ENCODE data around the gene WNK4.

WNK4 gene

DNA sequence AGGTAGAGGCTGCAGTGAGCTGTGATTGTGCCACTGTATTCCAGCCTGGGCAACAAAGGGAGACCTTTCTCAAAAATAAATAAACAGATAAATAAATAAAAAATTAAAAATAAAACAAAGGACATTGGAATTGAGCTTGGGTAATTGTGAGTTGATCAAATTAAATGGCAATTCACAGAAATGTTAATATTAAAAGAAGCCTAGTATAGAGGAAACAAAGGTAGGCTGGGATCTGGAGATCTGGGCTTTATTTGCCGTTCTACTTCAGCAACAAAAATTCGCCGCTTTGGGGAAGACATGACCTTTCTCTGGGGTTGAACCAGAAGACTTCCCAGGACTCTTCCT is 7.5 kb upstream of the WNK4 start:
- DNase-seq (ENCODE audit: low read depth), result no peak

DNA sequence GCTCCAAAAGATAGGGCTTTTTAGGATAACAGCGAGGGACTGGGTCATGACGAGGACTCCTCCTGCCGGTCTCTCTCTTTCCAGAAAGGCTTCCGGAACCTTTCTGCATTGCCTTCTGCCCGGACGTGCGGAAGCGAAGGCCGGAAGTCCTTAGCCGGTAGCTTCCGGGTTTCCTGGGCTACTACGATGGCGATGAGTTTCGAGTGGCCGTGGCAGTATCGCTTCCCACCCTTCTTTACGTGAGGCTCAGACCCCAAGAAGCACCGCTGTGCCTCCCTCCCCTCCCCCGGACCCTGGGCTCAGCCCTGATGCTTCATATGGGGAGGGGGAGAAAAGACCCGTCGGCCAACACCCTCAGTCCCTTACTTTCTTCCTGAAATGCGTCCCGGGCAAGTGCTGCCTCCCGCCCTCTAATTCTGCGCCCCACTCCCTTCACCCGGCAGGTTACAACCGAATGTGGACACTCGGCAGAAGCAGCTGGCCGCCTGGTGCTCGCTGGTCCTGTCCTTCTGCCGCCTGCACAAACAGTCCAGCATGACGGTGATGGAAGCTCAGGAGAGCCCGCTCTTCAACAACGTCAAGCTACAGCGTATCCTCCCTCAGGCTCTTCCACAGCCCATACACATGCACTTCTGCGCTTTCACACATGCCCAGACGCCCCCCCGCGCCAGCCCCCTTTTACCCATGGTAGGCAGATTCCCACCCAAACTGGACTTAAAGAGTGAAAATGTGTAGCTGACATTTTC is 6.9 kb upstream of the WNK4 start, which contains the start of gene VPS25:
Gene VPS25 (plus strand): TSS at position 160 of the 746 bp plus-strand sequence. CDS start 27 bp downstream, at position 187.
- peak; percentile 84 for DNase-seq (ENCODE audit: low read depth)

DNA sequence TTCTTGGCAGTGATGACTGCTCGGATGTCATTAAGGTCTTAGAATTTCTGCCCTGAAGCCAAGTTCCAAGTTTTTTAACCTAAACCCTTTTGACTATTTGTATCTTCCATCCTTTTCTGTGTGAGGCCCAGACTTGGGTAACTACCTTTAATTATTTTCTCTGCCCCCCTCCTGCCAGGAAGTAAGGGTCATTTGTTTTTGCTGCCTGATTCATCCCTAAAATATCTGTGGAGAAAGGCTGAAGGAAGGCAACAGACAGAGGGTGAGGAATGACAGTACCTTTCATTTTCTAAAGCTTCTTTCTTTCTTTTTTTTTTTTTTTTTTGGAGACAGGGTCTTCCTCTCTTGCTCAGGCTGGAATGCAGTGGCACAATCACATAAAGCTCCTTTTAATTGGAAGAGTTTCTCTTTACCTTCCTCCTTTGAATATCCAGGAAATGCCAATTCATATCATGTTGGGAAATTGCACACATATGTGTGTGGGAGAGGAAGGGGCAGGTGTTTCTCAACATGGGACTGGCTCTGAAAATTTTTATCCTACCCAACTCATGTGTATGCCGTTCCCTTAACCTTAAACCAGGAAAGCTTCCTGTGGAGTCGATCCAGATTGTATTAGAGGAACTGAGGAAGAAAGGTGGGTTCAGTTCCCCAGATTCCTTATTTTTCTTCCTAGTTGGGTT is 6.2 kb upstream of the WNK4 start:
- DNase-seq (ENCODE audit: low read depth), result peak; percentile 52

DNA sequence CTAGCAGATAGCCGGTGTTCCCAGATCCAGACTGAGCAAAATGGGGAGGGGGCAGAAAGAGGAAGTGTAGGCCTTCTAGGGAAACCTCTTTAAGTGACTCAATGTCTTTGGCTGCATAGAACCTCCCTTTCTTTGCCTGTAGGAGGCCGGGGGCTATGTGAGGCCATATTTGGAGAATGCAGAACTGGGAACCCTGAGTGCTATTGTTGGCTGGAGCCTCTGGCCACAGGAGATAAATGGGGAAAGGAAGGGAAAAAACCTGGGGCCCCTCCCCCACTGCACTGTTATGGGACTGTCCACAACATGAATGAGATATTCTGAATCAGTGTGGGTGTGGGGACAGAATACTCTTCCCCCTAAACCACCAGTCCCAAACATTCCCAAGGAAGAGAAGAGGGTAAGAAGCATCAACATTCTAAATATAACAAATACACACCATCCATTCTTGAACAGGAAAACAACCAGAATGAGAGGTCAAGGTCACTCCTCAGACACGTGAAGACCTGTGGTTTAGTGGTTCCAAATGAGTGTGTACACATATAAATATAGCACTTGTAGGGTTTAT is 4.8 kb upstream of the WNK4 start:
- DNase-seq (ENCODE audit: low read depth), result peak; percentile 33

DNA sequence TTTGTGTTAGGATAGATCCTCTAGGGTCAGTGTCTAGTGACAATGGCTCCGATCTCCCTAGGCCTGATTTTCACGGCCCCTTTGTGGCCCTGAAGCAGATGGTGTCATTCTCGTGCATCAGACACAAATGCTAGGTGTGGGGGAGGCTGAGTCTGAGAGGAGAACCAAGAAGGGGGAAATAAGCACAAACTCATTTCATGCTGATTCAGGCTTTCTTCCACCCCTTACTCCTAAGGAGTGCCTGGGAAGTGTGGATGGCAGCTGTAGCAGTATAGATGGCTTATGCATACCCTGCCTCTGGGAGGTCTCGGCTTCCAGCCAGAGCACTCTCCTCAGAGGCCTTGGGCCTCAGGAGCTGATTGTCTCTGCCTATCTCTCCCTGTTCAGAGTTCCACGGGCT is 1.8 kb upstream of the WNK4 start:
- DNase-seq (ENCODE audit: low read depth), result no peak

DNA sequence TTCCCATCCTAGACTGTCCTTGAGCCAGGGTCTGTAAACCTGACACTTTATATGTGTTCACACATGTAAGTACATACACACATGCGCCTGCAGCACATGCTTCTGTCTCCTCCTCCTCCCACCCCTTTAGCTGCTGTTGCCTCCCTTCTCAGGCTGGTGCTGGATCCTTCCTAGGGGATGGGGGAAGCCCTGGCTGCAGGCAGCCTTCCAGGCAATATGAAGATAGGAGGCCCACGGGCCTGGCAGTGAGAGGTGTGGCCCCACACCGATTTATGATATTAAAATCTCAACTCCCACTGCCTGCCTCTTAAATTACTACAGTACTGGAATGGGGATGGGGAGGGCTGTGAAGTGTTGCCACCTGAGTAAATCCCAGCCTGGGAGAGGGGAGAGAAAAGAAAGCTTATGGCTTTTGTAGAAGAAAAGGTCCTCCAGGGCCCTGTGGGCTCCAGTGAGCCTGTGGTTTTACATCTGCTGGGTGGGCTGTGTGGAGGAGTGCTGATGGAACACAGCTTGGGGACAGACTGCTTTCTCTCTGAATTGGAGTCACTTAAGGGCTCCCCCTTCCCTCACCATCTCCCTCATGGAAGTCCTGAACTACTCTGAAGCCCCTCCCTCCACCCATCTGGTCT is 990 bp upstream of the WNK4 start:
- no peak for DNase-seq (ENCODE audit: low read depth)

DNA sequence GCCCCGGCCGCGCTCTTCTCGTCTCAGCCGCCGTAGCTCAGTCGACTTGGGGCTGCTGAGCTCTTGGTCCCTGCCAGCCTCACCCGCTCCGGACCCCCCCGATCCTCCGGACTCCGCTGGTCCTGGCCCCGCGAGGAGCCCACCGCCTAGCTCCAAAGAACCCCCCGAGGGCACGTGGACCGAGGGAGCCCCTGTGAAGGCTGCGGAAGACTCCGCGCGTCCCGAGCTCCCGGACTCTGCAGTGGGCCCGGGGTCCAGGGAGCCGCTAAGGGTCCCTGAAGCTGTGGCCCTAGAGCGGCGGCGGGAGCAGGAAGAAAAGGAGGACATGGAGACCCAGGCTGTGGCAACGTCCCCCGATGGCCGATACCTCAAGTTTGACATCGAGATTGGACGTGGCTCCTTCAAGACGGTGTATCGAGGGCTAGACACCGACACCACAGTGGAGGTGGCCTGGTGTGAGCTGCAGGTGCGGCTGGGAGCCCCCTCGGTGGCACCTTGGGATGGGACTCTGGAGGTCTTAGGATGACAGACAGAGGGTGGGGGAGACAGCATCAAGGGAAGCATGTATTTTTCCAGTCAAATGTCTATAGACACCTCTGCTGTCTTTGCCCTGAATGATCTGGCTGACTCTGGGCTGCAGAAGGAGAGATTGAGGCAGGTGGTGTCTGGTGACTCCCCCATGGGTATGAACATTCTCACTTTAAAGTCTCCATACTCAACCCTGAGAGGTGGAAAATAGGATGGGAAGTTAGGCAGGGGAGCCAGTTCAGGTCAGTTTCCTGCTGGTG is 635 bp downstream of the WNK4 start:
- DNase-seq (ENCODE audit: low read depth), result no peak

DNA sequence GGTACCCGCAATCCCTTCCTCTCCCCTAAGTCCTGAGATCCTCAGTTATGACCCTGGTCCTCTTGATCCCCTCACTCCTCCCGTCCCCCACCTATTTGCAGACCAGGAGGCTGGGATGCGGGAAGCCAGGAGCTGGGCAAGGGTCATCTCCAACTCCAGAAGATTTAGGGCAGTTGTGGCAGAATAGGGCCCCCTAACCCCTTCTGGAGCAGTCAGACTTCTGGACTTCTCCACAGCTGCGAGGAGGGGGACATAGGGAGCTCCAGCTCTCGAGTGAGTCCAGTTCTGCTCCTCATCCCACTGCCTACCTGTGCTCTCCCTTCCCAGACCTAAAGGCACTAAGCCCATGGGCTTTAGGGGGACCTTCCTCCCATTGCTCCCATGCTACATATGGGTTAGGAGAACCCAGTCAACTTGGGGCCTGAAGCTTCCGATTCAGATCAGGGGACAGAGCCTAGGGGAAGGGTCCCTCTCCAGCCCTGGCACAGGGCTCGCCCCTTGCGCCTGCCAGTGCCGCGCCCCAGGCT is 1.3 kb downstream of the WNK4 start:
- no peak for DNase-seq (ENCODE audit: low read depth)

DNA sequence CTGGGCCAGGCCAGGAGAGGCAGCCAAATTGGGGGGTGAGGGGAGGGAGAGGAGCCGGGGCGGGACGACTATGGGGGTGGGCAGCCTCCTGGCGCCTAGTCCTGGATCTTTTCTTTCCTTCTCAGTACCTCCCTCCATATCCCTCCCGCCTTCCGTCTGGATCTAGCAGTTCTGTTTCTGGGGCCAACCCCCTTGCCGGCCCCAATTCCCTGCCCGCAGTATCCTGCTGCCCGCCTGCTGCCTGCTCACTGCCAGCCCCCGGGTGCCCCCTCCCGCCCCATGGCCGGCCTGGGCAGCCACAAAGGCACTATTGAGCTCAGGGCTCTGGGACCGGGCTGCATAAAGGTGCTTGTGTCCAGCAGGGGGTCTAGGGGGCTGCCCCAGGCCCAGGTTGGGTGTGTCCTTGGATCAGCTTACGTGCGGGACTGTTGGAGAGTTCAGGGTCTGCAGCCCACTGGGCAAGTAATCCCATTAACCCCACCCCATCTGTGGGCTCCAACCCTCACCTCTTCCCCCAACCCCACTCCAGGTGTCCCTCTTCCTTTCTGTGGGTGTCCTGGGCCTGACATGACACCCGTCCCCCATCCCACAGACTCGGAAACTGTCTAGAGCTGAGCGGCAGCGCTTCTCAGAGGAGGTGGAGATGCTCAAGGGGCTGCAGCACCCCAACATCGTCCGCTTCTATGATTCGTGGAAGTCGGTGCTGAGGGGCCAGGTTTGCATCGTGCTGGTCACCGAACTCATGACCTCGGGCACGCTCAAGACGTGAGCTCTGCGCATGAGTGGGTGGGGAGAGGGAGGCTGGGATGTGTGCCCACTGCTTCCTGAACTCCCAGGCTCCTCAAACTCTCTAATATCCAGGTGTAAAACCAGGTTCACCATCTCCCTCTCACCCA is 2.0 kb downstream of the WNK4 start:
- DNase-seq (ENCODE audit: low read depth), result no peak

DNA sequence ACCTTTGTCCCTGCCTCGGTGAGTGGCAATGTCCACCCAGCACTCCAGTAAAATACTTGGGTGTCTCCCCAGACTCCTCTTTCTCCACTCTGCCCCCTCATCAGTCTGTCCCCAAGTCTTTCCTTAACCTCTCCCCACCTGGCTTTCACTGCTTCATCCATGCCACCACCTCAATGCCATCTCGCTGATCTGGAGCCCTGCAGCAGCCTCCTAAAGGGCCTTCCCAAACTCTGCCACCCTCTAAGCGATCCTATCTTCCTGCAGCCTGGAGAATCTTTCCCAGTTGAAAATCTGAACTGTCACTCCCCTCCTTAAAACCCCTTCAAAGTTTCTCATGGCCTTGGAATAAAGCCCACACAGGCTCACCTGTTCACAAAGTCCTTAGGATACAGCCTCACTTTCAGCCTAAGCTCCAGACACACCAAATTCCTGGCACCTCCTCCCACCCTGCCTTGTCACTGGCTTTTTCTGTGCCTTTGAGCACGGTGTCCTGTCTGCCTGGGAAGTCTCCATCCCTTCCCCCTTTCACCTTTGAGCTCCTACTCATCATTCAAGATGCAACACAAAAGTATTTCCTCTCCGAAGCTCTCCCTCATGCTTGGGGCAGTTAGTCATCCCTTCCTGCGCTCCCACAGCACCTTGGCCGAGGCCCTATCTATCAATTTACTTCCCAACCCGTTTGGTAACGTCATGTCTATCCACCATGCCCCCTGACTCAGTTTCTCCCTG is 2.8 kb downstream of the WNK4 start:
- peak; percentile 84 for DNase-seq (ENCODE audit: low read depth)

DNA sequence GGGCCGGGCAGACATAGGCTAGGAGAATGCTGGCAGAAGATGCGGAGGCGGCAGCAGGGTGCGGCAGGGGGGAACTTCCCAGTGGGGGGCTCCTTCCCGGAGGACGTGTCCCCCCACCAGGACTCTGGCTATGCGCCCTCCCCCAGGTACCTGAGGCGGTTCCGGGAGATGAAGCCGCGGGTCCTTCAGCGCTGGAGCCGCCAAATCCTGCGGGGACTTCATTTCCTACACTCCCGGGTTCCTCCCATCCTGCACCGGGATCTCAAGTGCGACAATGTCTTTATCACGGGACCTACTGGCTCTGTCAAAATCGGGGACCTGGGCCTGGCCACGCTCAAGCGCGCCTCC is 3.4 kb downstream of the WNK4 start:
- DNase-seq (ENCODE audit: low read depth), result no peak

DNA sequence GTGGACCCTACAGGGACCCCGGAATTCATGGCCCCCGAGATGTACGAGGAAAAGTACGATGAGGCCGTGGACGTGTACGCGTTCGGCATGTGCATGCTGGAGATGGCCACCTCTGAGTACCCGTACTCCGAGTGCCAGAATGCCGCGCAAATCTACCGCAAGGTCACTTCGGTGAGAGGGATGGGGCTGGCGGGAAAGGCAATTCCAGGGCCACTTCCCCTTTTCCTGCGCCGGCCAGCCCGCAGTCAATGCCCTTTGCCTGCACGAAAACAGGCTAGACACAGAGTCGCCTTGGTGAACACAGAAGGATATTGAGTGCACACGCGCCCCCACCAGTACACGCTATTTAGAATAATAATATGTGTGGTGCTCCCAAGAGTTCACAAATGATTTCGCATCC is 4.0 kb downstream of the WNK4 start:
- no peak for DNase-seq (ENCODE audit: low read depth)

DNA sequence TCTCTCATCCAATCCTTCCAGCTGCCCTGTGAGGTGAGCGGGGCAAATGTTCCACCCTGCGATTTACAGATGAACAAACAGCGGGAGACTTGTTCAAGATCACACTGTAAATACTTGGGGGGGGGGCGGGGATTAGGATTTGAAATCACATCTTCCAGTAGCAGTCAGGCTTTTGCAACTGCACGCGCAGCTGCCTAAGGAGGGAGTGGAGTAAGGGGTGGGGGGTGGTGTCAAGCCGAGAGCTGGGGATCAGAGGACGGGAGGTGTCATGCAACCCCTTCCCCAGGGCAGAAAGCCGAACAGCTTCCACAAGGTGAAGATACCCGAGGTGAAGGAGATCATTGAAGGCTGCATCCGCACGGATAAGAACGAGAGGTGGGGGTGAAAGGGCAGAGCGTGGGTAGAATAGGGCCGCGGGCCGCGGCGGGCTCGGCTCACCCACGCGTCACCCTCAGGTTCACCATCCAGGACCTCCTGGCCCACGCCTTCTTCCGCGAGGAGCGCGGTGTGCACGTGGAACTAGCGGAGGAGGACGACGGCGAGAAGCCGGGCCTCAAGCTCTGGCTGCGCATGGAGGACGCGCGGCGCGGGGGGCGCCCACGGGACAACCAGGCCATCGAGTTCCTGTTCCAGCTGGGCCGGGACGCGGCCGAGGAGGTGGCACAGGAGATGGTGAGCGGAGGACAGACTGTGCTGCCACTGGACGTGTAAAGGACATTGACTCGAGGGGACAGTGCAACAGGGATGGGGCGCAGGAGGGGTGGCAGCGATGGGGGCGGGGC is 4.6 kb downstream of the WNK4 start:
- DNase-seq (ENCODE audit: low read depth), result no peak

DNA sequence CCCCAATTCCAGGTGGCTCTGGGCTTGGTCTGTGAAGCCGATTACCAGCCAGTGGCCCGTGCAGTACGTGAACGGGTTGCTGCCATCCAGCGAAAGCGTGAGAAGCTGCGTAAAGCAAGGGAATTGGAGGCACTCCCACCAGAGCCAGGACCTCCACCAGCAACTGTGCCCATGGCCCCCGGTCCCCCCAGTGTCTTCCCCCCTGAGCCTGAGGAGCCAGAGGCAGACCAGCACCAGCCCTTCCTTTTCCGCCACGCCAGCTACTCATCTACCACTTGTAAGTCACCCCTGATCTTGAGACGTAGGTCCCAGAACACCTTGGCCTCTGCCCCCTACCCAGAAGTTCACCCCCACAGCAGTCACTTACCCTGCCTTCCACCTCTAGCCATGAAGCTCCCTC is 6.9 kb downstream of the WNK4 start:
- no peak for DNase-seq (ENCODE audit: low read depth)

DNA sequence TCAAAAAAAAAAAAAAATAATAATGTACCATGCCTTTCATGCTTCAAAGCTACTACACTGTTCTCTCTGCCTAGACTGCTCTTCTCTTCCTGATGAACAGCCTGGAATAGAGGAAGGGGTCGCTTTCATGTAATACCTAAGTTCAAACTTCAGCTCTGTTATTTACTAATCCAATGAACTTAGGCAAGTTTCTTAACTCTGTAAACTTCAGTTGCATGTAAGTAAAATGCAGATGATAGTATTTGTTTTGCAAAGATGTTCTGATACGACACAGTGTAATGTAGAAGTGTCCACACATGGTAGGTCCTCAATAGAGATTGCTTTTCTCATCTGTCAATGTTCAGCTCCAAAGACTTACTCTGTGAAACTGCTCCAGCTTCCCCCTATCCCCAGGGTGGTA is 11.5 kb downstream of the WNK4 start:
- DNase-seq (ENCODE audit: low read depth), result no peak

DNA sequence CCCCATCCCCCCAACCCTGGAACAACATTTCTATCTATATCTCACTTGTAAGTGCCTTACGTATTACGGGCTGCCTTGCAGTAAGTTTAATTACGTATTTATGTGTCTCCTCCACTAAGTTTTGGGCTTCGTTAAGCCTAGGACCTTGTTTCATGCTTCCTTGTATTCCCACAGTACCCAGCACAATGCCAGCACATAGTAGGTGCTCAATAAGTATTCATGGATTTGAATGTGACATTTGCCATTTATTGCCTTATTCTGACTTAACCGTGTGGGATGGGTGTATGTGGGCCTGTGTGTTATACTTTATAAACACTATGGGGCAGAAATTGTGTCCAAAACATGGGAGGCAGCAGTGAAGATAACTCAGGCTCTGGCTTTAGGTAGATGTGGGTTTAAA is 12.1 kb downstream of the WNK4 start:
- DNase-seq (ENCODE audit: low read depth), result no peak

DNA sequence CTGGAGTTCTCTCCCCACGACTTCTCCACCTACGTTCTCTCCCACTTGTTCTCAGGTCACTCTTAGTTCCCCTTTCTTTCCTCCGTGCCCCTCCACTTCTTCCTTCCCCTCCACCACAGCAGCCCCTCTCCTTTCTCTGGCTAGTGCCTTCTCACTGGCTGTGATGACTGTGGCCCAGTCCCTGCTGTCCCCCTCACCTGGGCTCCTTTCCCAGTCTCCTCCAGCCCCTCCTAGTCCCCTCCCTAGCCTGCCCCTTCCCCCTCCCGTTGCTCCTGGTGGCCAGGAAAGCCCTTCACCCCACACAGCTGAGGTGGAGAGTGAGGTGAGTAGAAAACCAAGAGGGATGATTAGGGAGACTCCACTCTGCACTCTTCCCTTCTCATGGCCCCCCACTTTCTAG is 14.7 kb downstream of the WNK4 start:
- DNase-seq (ENCODE audit: low read depth), result no peak

DNA sequence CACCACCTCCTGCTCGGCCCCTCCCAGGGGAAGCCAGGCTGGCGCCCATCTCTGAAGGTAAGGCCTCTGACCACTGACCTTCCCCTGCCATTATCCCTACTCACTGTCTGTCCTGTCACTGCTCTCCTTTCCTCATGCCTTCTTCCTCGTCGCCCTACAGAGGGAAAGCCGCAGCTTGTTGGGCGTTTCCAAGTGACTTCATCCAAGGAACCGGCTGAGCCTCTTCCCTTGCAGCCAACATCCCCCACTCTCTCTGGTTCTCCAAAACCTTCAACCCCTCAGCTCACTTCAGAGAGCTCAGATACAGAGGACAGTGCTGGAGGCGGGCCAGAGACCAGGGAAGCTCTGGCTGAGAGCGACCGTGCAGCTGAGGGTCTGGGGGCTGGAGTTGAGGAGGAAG is 15.1 kb downstream of the WNK4 start:
- DNase-seq (ENCODE audit: low read depth), result no peak

DNA sequence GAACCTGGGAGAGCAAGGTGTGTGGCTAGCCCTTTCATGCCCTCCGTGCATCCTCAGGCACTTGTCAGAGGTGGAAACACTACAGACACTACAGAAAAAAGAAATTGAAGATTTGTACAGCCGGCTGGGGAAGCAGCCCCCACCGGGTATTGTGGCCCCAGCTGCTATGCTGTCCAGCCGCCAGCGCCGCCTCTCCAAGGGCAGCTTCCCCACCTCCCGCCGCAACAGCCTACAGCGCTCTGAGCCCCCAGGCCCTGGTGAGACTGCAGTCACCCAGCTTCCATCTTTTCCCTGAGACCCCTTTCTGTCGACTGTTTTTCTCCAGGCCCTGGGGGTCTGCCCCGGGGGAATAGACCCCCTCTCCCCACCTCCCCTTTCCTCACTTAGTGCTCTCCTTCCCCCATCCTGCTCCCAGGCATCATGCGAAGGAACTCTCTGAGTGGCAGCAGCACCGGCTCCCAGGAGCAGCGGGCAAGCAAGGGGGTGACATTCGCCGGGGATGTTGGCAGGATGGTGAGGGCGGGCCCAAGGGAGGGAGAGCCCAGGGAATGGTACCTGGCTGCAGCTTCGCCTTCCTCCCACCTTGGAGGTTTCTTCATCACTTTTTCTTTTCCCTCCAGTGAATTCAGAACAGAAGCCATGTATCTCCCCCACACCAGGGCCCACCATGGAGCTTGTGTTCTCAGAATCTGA is 15.8 kb downstream of the WNK4 start:
- no peak for DNase-seq (ENCODE audit: low read depth)

Measured in amniotic epithelial cell (primary cell).